Measurements from ENCODE around the gene DOK3. TPM values are rescaled to one million over a fixed set of nuclear protein-coding genes. Genes with fewer than 3 reads are reported as not detected.
A peak's percentile ranks its signal among the peaks of the same experiment; 100 is the strongest.

Gene DOK3
- total RNA-seq, 3 donors from 2014 or later, result 3.7 to 10.3 (median 8.4) TPM

GRCh38 chr5:177468685-177469628, 40.7 kb downstream of the DOK3 start:
- DNase-seq (peak in 2 of 3 donors; percentile 30 to 66), ATAC-seq (no peak)
- Histone ChIP-seq H3K9me3 (no peaks in the 10 kb centered on the region), H3K36me3 (ENCODE audit: low read depth) (no peaks in the 10 kb centered on the region), H3K4me3 (no peak overlapping the region), H3K4me1 (ENCODE audit: low read depth) (peaks cover 10% of the 10 kb centered on the region)
- TF ChIP-seq CTCF (IDR thresholded peaks at IDR 0.05), result no peak
- intact Hi-C loops (cut with DNase I, micrococcal nuclease), result no loop called here

- DNase-seq (no peak), ATAC-seq (no peak)
- TF ChIP-seq CTCF (IDR thresholded peaks at IDR 0.05), result no peak
- intact Hi-C loops (cut with DNase I, micrococcal nuclease), result no loop called here
- Histone ChIP-seq H3K9me3 (no peaks in the 10 kb centered on the region), H3K36me3 (ENCODE audit: low read depth) (no peaks in the 10 kb centered on the region), H3K4me1 (ENCODE audit: low read depth) (peaks cover 10% of the 10 kb centered on the region), H3K4me3 (no peak overlapping the region)
Observed at GRCh38 chr5:177468329-177468684, 41.3 kb downstream of the DOK3 start.

GRCh38 chr5:177467436-177467835, 42.2 kb downstream of the DOK3 start:
- Histone ChIP-seq H3K4me1 (ENCODE audit: low read depth) (peaks cover 7% of the 10 kb centered on the region), H3K36me3 (ENCODE audit: low read depth) (no peaks in the 10 kb centered on the region), H3K4me3 (no peak overlapping the region), H3K9me3 (no peaks in the 10 kb centered on the region)
- ATAC-seq (no peak), DNase-seq (peak in 1 of 3 donors; percentile 44)
- TF ChIP-seq CTCF (IDR thresholded peaks at IDR 0.05), result no peak
- intact Hi-C loops (cut with DNase I, micrococcal nuclease), result no loop called here

GRCh38 chr5:177466861-177467260, 42.8 kb downstream of the DOK3 start:
- no peak for ATAC-seq
- Histone ChIP-seq H3K36me3 (ENCODE audit: low read depth) (no peaks in the 10 kb centered on the region), H3K9me3 (no peaks in the 10 kb centered on the region), H3K4me3 (no peak overlapping the region), H3K4me1 (ENCODE audit: low read depth) (peaks cover 3% of the 10 kb centered on the region)
- TF ChIP-seq CTCF (IDR thresholded peaks at IDR 0.05), result no peak
- intact Hi-C loops (cut with DNase I, micrococcal nuclease), result no loop called here
- DNase-seq, result peak in 1 of 3 donors; percentile 43

- Histone ChIP-seq H3K36me3 (ENCODE audit: low read depth) (no peaks in the 10 kb centered on the region), H3K4me3 (no peak overlapping the region), H3K4me1 (ENCODE audit: low read depth) (no peaks in the 10 kb centered on the region), H3K9me3 (no peaks in the 10 kb centered on the region)
- DNase-seq, result no peak
- no peak for ATAC-seq
- intact Hi-C loops (cut with DNase I, micrococcal nuclease), result no loop called here
- no peak for TF ChIP-seq CTCF (IDR thresholded peaks at IDR 0.05)
Observed at GRCh38 chr5:177465044-177465443, 44.6 kb downstream of the DOK3 start.
